Osteocyte (in vitro differentiated cells): ENCODE data around the gene MIEF1. TPM values are rescaled to one million over a fixed set of nuclear protein-coding genes. Genes with fewer than 3 reads are reported as not detected.

ENCODE experiments used
- DNase-seq: peaks from one replicate; pipeline ENCODE4 v3.0.0; 2021; ENCODE audit warnings: mixed read lengths; ENCODE audit not compliant: unreplicated experiment; ENCODE audit errors: extremely low spot score
- H3K27ac Mint-ChIP-seq: one replicate; pipeline ENCODE4 v1.8.0; 2021; ENCODE audit warnings: mild to moderate bottlenecking, mixed read lengths; ENCODE audit not compliant: unreplicated experiment
- H3K27me3 Mint-ChIP-seq: one replicate; pipeline ENCODE4 v1.8.0; 2021; ENCODE audit warnings: mixed read lengths; ENCODE audit not compliant: unreplicated experiment
- H3K36me3 Mint-ChIP-seq: one replicate; pipeline ENCODE4 v1.8.0; 2021; ENCODE audit warnings: mixed read lengths; ENCODE audit not compliant: unreplicated experiment
- H3K4me1 Mint-ChIP-seq: one replicate; pipeline ENCODE4 v1.8.0; 2021; ENCODE audit warnings: mixed read lengths; ENCODE audit not compliant: unreplicated experiment
- H3K4me3 Mint-ChIP-seq: one replicate; pipeline ENCODE4 v1.8.0; 2021; ENCODE audit warnings: mild to moderate bottlenecking, moderate library complexity, mixed read lengths; ENCODE audit not compliant: unreplicated experiment
- H3K9me3 Mint-ChIP-seq: one replicate; pipeline ENCODE4 v1.8.0; 2021; ENCODE audit warnings: mixed read lengths; ENCODE audit not compliant: unreplicated experiment
- CTCF ChIP-seq: fragments of 200-600 bp; sonication (generic); IDR thresholded peaks from 2 replicates; pipeline ENCODE4 v1.5.0; 2021; ENCODE audit warnings: antibody characterized with exemption, mild to moderate bottlenecking, moderate library complexity
- total RNA-seq: library from RNA; stranded (reverse); gene quantifications from 2 replicates; pipeline ENCODE4 v1.2.1, GENCODE V29; 2021

MIEF1 gene
- total RNA-seq, 1 donor from 2014 or later, result 25.8 TPM

DNA sequence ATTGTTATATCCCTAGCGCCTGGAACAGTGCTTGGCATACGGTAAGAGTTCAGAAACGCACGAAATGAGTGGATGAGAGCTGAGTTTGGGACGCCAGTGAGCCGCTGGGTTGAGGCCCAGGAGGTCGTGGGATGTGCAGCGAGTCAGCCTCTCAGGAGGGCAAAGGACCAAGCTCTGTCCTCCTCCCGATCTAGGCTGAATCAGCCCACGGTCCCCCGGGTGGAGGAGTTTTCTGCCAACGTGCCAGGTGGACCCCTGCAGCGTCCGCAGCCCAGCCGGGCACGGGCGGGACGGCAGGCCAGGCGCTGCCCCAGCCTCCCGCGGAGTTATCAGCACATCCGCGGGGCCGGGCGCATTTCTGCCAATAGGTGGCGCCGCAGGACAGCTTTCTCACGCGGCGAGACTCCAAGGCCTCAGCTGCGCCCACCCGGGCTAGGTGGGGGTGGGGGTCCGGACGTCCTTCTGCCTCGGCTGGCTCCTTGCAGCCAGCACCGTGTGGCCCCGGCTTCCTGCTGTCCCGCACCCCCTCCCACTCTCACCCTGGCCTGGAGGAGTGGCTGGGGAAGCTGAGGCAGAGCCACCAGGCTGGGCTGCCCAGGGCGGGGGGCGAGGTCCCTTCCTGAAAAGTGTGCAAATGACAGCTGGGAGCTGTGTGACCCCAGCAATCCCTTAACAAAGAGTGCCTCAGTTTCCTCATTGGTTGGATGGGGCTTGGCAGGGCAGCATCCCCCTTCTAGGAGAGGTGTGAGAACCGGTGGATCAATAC lies 32.7 kb downstream of the MIEF1 start:
- Mint-ChIP-seq H3K4me1 (peaks cover 28% of the 10 kb centered on the region), H3K36me3 (peaks cover 4% of the 10 kb centered on the region), H3K27ac (no peak overlapping the region), H3K4me3 (no peak overlapping the region), H3K9me3 (no peaks in the 10 kb centered on the region), H3K27me3 (no peaks in the 10 kb centered on the region)
- DNase-seq, result peak; percentile 94
- TF ChIP-seq CTCF, result peak; percentile 99

GRCh38 chr22:39535357-39535725 lies 33.3 kb downstream of the MIEF1 start:
- Mint-ChIP-seq H3K27me3 (peaks cover 3% of the 10 kb centered on the region), H3K4me1 (peaks cover 22% of the 10 kb centered on the region)
- DNase-seq, result no peak

GRCh38 chr22:39535831-39536449 lies 33.9 kb downstream of the MIEF1 start:
- DNase-seq, result no peak
- H3K27me3 Mint-ChIP-seq, result peaks cover 6% of the 10 kb centered on the region
- peaks cover 16% of the 10 kb centered on the region for H3K4me1 Mint-ChIP-seq
- no peak for TF ChIP-seq CTCF
- no peaks in the 10 kb centered on the region for H3K36me3 Mint-ChIP-seq
- no peak overlapping the region for H3K4me3 Mint-ChIP-seq
- no peak overlapping the region for H3K27ac Mint-ChIP-seq
- no peaks in the 10 kb centered on the region for H3K9me3 Mint-ChIP-seq

More at GRCh38 chr22:39535357-39535725, 33.3 kb downstream of the MIEF1 start:
- H3K36me3 Mint-ChIP-seq, result no peaks in the 10 kb centered on the region
- no peak overlapping the region for H3K27ac Mint-ChIP-seq
- no peak overlapping the region for H3K4me3 Mint-ChIP-seq
- no peaks in the 10 kb centered on the region for H3K9me3 Mint-ChIP-seq
- no peak for TF ChIP-seq CTCF

DNA sequence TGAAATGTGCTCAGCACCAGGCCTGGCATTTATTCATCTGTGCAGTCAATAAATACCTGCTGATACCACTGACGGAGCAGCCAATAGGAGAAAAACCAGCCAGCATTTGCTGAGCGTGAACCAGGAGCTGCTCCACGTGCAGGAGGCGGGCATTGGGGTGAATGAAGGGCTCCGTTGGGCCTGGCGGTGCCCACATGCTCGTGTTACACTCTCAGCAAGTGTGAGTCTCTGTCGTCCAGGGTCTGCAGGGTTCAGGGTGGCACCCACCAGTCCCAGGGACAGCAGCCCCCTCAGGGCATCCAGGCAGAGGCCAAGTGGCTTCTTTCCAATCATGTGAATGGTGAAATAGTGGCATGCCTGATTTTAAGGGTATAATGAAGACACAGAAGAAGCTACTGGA lies 34.6 kb downstream of the MIEF1 start:
- H3K36me3 Mint-ChIP-seq, result no peaks in the 10 kb centered on the region
- no peak for TF ChIP-seq CTCF
- DNase-seq, result no peak
- H3K9me3 Mint-ChIP-seq, result no peaks in the 10 kb centered on the region
- H3K27ac Mint-ChIP-seq, result no peak overlapping the region
- H3K4me1 Mint-ChIP-seq, result peaks cover 9% of the 10 kb centered on the region
- H3K4me3 Mint-ChIP-seq, result no peak overlapping the region
- peaks cover 8% of the 10 kb centered on the region for H3K27me3 Mint-ChIP-seq

- Mint-ChIP-seq H3K36me3 (no peaks in the 10 kb centered on the region), H3K27ac (no peak overlapping the region)
- DNase-seq, result no peak
Measured at GRCh38 chr22:39537975-39538374, 35.9 kb downstream of the MIEF1 start.

More at GRCh38 chr22:39537975-39538374, 35.9 kb downstream of the MIEF1 start:
- peaks cover 3% of the 10 kb centered on the region for H3K4me1 Mint-ChIP-seq
- no peak overlapping the region for H3K4me3 Mint-ChIP-seq
- peaks cover 8% of the 10 kb centered on the region for H3K27me3 Mint-ChIP-seq
- TF ChIP-seq CTCF, result no peak
- H3K9me3 Mint-ChIP-seq, result no peaks in the 10 kb centered on the region
